ENCODE measurements around the gene ZBTB38. TPM values are rescaled to one million over a fixed set of nuclear protein-coding genes. Genes with fewer than 3 reads are reported as not detected.

Gene ZBTB38
- polyA plus RNA-seq, 1 donor from 2014 or later = 18.7 TPM

- no peaks in the 10 kb centered on the region for H3F3A ChIP-seq (ENCODE audit: insufficient read depth, low read length, poor library complexity, severe bottlenecking)
- H4K20me1 ChIP-seq (ENCODE audit: insufficient read depth) = no peaks in the 10 kb centered on the region
- H3K27me3 ChIP-seq (ENCODE audit: insufficient read depth, low read depth, low read length) = no peaks in the 10 kb centered on the region
- peaks cover 3% of the 10 kb centered on the region for H3K36me3 ChIP-seq (ENCODE audit: insufficient read depth, low read length)
- no peak overlapping the region for H3K4me3 ChIP-seq (ENCODE audit: low read length)
- H3K9ac ChIP-seq (ENCODE audit: low read length) = no peak overlapping the region
- H3K9me2 ChIP-seq (ENCODE audit: insufficient read depth, low read length) = no peaks in the 10 kb centered on the region
- peaks cover 13% of the 10 kb centered on the region for H3K9me3 ChIP-seq (ENCODE audit: low read length)
- no peak for TF ChIP-seq REST (IDR thresholded peaks at IDR 0.05; ENCODE audit: borderline replicate concordance)
- no peak for TF ChIP-seq SMC3 (conservative IDR thresholded peaks at IDR 0.05; ENCODE audit: poor library complexity)
- TF ChIP-seq TAF1 (IDR thresholded peaks at IDR 0.05; ENCODE audit: low read depth) = no peak
- no peak for TF ChIP-seq EZH2 (IDR thresholded peaks at IDR 0.05; ENCODE audit: borderline replicate concordance, insufficient read depth, low read length, poor library complexity, severe bottlenecking)
- no peak for TF ChIP-seq CTCF (IDR thresholded peaks at IDR 0.05; ENCODE audit: poor library complexity, severe bottlenecking)
- no peak for TF ChIP-seq EP300 (conservative IDR thresholded peaks at IDR 0.05; ENCODE audit: poor library complexity, severe bottlenecking)
- no peak for TF ChIP-seq RAD21 (conservative IDR thresholded peaks at IDR 0.05)
- no peak for TF ChIP-seq MXI1 (conservative IDR thresholded peaks at IDR 0.05; ENCODE audit: poor library complexity, severe bottlenecking)
- H2AFZ ChIP-seq (ENCODE audit: low read depth, low read length) = no peak overlapping the region
- no peak overlapping the region for H3K4me2 ChIP-seq (ENCODE audit: low read length)
- no peak overlapping the region for H3K27ac ChIP-seq (ENCODE audit: low read length)
- H3K79me2 ChIP-seq (replicated peaks; ENCODE audit: insufficient read depth, low read length) = peaks cover 15% of the 10 kb centered on the region
Measured at GRCh38 chr3:141391991-141392316, 23.6 kb downstream of the ZBTB38 start.

DNA sequence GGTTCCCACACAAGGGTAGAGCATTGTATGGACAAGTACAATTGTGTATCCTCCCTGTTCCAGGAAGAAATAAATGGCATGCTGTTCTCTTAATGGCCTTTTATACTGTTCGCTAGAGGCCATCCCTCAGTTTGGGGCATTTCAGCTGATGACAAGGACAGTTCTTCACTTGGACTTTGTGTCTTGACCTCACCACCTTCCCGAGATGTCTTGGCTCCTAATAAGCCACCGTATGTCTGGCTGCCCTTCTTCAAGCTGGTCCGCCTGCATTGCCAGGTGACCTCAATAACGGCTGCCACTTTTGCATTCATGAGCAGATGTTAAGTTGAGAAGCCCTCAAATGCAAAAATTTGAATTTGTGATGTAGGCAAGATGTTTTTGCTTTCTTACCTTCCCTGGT, 24.1 kb downstream of the ZBTB38 start:
- Histone ChIP-seq H3K79me2 (replicated peaks; ENCODE audit: insufficient read depth, low read length) (peaks cover 12% of the 10 kb centered on the region), H3K9me3 (ENCODE audit: low read length) (peaks cover 18% of the 10 kb centered on the region), H3K4me2 (ENCODE audit: low read length) (no peak overlapping the region), H3K9me2 (ENCODE audit: insufficient read depth, low read length) (no peaks in the 10 kb centered on the region), H3K27ac (ENCODE audit: low read length) (no peak overlapping the region), H3K36me3 (ENCODE audit: insufficient read depth, low read length) (peaks cover 8% of the 10 kb centered on the region), H2AFZ (ENCODE audit: low read depth, low read length) (no peak overlapping the region), H3K27me3 (ENCODE audit: insufficient read depth, low read depth, low read length) (no peaks in the 10 kb centered on the region), H3K9ac (ENCODE audit: low read length) (no peak overlapping the region), H4K20me1 (ENCODE audit: insufficient read depth) (no peaks in the 10 kb centered on the region), H3K4me3 (ENCODE audit: low read length) (no peak overlapping the region), H3F3A (ENCODE audit: insufficient read depth, low read length, poor library complexity, severe bottlenecking) (no peaks in the 10 kb centered on the region)
- no peak for TF ChIP-seq POLR2AphosphoS5 (IDR thresholded peaks at IDR 0.05)
- no peak for TF ChIP-seq RAD21 (conservative IDR thresholded peaks at IDR 0.05)
- no peak for TF ChIP-seq EP300 (conservative IDR thresholded peaks at IDR 0.05; ENCODE audit: poor library complexity, severe bottlenecking)
- TF ChIP-seq SMC3 (conservative IDR thresholded peaks at IDR 0.05; ENCODE audit: poor library complexity) = no peak
- TF ChIP-seq EZH2 (IDR thresholded peaks at IDR 0.05; ENCODE audit: borderline replicate concordance, insufficient read depth, low read length, poor library complexity, severe bottlenecking) = no peak
- no peak for TF ChIP-seq CTCF (IDR thresholded peaks at IDR 0.05; ENCODE audit: poor library complexity, severe bottlenecking)
- TF ChIP-seq MXI1 (conservative IDR thresholded peaks at IDR 0.05; ENCODE audit: poor library complexity, severe bottlenecking) = no peak
- no peak for TF ChIP-seq REST (IDR thresholded peaks at IDR 0.05; ENCODE audit: borderline replicate concordance)
- TF ChIP-seq TAF1 (IDR thresholded peaks at IDR 0.05; ENCODE audit: low read depth) = no peak

All from neural cell (in vitro differentiated cells).